Glutamatergic neuron (in vitro differentiated cells): ENCODE data around the gene NFIA. TPM values are rescaled to one million over a fixed set of nuclear protein-coding genes. Genes with fewer than 3 reads are reported as not detected.

ENCODE experiments used
- DNase-seq: peaks from one replicate; pipeline ENCODE4 v3.0.0; 2022
- H3K27ac Mint-ChIP-seq: one replicate; pipeline ENCODE4 v1.8.0; 2020; ENCODE audit warnings: mild to moderate bottlenecking, mixed read lengths, inconsistent platforms; ENCODE audit not compliant: unreplicated experiment
- H3K27me3 Mint-ChIP-seq: one replicate; pipeline ENCODE4 v1.8.0; 2020; ENCODE audit warnings: mild to moderate bottlenecking, moderate library complexity, mixed read lengths, inconsistent platforms; ENCODE audit not compliant: unreplicated experiment
- H3K36me3 Mint-ChIP-seq: one replicate; pipeline ENCODE4 v1.8.0; 2020; ENCODE audit warnings: mild to moderate bottlenecking, mixed read lengths, inconsistent platforms; ENCODE audit not compliant: unreplicated experiment
- H3K4me1 Mint-ChIP-seq: one replicate; pipeline ENCODE4 v1.8.0; 2020; ENCODE audit warnings: mild to moderate bottlenecking, low read depth, mixed read lengths, inconsistent platforms; ENCODE audit not compliant: unreplicated experiment
- H3K4me3 Mint-ChIP-seq: one replicate; pipeline ENCODE4 v1.8.0; 2020; ENCODE audit warnings: mild to moderate bottlenecking, mixed read lengths, inconsistent platforms; ENCODE audit not compliant: unreplicated experiment
- H3K9me3 Mint-ChIP-seq: one replicate; pipeline ENCODE4 v1.8.0; 2020; ENCODE audit warnings: mild to moderate bottlenecking, moderate library complexity, mixed read lengths, inconsistent platforms; ENCODE audit not compliant: unreplicated experiment
- total RNA-seq: library from RNA; stranded (reverse); fragmentation: NEBNext Ultra II Directional; extraction: Animal tissue kit (Norgen Biotek cat#: 25700); gene quantifications from one replicate; pipeline ENCODE4 v1.2.1, GENCODE V29; 2021; ENCODE audit not compliant: unreplicated experiment
- TF ChIP-seq, protein P1 (sequence below): fragments of 200-600 bp; sonication (generic); IDR thresholded peaks from one replicate; pipeline ENCODE4 v1.5.0; 2021; ENCODE audit not compliant: partially characterized antibody, unreplicated experiment

The NFIA gene
- total RNA-seq, 1 donor from 2014 or later: 16.4 TPM

DNA sequence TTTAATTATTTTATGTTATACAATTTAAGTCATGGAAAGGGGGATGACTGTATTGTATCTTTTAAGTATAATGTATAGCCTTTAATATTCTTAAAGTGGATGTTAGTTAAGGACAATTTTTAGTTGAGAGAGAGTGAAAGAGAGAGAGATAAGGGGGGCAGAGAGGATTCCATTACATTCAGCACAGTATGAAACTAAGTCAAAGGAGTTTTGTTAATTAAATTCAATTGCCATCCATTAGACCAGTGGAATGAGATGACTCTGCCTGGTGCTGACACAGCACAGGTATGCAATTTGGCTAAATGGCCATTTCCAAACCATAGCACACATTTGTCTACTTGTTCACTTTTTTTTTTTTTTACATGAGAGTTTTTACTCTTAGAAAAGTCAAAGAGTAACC lies 27.5 kb downstream of the NFIA start:
- DNase-seq: no peak

DNA sequence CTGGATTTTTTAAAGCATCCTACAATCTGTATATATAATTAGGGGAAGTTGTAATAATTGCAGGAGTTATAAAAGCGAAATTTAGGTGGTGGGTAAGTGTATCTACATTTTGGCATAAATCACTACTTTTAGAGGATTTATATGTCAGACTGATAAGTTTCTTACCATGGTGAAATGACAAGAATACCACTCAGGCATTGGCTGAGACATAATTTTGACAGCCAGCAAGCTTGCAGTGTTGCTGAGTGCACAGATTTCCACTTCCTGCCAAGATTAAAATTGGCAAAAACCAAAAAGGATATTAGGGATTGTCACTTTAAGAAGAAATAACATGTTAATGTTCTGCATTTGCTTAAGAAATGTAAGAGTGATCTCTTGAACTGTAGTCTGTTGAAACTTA lies 28.2 kb downstream of the NFIA start:
- no peak for DNase-seq
- Mint-ChIP-seq H3K36me3 (peaks cover 4% of the 10 kb centered on the region), H3K4me1 (peaks cover 6% of the 10 kb centered on the region), H3K9me3 (peaks cover 2% of the 10 kb centered on the region), H3K27ac (no peak overlapping the region), H3K27me3 (no peaks in the 10 kb centered on the region), H3K4me3 (no peak overlapping the region)
- TF ChIP-seq, protein P1, sequence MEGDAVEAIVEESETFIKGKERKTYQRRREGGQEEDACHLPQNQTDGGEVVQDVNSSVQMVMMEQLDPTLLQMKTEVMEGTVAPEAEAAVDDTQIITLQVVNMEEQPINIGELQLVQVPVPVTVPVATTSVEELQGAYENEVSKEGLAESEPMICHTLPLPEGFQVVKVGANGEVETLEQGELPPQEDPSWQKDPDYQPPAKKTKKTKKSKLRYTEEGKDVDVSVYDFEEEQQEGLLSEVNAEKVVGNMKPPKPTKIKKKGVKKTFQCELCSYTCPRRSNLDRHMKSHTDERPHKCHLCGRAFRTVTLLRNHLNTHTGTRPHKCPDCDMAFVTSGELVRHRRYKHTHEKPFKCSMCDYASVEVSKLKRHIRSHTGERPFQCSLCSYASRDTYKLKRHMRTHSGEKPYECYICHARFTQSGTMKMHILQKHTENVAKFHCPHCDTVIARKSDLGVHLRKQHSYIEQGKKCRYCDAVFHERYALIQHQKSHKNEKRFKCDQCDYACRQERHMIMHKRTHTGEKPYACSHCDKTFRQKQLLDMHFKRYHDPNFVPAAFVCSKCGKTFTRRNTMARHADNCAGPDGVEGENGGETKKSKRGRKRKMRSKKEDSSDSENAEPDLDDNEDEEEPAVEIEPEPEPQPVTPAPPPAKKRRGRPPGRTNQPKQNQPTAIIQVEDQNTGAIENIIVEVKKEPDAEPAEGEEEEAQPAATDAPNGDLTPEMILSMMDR: no peak

More for the DNA sequence above, 27.5 kb downstream of the NFIA start:
- H3K27ac Mint-ChIP-seq: no peak overlapping the region
- peaks cover 2% of the 10 kb centered on the region for H3K9me3 Mint-ChIP-seq
- TF ChIP-seq, protein P1: no peak
- peaks cover 11% of the 10 kb centered on the region for H3K4me1 Mint-ChIP-seq
- no peak overlapping the region for H3K4me3 Mint-ChIP-seq
- H3K27me3 Mint-ChIP-seq: no peaks in the 10 kb centered on the region
- peaks cover 4% of the 10 kb centered on the region for H3K36me3 Mint-ChIP-seq

DNA sequence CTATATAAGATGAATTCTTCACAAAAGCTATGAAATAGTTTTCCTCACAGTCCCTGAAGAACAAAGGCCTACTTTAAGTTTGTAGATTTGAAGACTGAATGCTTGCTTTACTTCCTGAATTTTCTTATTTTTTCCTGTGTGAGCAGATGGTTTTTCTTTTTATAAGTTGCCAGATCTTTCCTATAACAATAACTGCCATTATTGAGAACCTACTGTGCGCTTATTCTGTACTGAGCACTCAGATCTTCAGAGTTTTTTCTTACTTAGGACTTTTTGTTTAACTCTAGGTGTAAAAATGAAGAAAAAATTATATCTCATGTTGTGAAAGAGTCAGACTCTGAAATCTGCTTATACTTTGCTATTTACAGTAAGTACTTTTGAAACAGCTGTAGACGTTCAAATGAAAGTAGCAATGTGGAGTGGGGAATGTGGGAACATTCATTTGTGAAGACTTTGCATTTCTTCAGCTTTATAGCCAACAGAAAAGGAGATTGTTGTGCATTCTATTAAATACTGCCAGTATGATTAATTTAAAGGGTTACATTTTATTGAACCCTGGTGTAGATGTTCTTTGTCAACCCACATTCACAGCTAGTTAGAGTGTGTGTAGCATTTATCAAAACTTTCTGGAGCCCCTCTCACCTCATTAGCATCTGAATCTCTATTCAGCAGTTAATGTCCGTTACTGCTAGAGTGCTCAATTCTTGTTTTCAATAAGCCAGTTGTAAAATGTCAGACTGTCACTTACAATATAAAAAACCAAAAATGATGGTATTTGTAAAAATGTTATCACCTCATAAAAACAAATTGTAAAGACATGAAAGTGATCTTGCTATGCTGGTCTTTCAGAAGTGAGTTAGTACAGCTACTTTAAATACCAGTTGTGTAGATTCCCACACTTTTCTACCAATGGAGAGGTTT lies 29.0 kb downstream of the NFIA start:
- peaks cover 2% of the 10 kb centered on the region for H3K9me3 Mint-ChIP-seq
- peaks cover 9% of the 10 kb centered on the region for H3K4me1 Mint-ChIP-seq
- TF ChIP-seq, protein P1: no peak
- H3K36me3 Mint-ChIP-seq: peaks cover 4% of the 10 kb centered on the region
- H3K4me3 Mint-ChIP-seq: no peak overlapping the region
- DNase-seq: no peak
- no peak overlapping the region for H3K27ac Mint-ChIP-seq
- no peaks in the 10 kb centered on the region for H3K27me3 Mint-ChIP-seq

DNA sequence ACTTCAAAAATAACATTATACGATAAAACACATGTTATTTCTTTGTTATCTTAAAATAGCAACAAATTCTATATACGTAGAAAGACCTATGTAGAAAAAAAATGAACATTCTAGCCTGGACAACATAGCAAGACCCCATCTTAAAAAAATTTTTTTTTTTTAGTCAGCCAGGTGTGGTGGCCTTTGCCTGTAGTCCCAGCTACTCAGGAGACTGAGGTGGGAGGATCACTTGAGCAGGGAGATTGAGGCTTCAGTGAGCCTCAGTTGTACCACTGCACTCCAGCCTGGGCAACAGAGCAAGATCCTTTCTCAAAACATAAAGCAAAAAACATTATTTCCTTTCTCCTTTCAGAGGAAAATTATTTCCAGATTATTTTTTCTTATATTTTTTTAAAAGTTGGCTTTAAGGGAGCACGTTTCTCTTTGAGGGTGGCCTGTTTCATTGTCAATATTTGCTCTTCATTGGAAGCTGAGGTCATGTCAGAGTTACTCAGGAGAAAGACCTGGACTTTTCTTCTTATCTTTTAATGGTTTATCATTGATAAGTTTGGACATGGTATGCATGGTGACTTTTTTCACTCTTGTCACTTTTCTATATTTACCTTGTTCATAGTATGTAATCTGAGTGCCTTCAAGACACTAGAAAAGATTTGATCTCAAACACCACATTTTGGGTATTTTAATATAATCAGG lies 32.0 kb downstream of the NFIA start:
- TF ChIP-seq, protein P1: no peak
- Mint-ChIP-seq H3K4me1 (peaks cover 5% of the 10 kb centered on the region), H3K27me3 (peaks cover 2% of the 10 kb centered on the region), H3K36me3 (peaks cover 4% of the 10 kb centered on the region), H3K4me3 (no peak overlapping the region), H3K9me3 (no peaks in the 10 kb centered on the region), H3K27ac (no peak overlapping the region)
- no peak for DNase-seq
